WERI-Rb-1 (cell line): ENCODE results near the gene ADAMTS2.

ENCODE experiments used
- DNase-seq: peaks from one replicate; pipeline ENCODE4 v3.0.0-alpha.2; 2020
- H3K27ac ChIP-seq: fragments of 250-450 bp; sonication (Bioruptor Pico); 2 replicates; pipeline ENCODE4 v1.5.1; 2020; ENCODE audit warnings: mild to moderate bottlenecking, moderate library complexity
- H3K27me3 ChIP-seq: fragments of 250-450 bp; sonication (Bioruptor Pico); 2 replicates; pipeline ENCODE4 v1.5.1; 2021; ENCODE audit warnings: mild to moderate bottlenecking, low read depth, moderate library complexity; ENCODE audit not compliant: insufficient read depth, severe bottlenecking
- H3K36me3 ChIP-seq: fragments of 250-450 bp; sonication (Bioruptor Pico); 2 replicates; pipeline ENCODE4 v1.5.1; 2020; ENCODE audit warnings: mild to moderate bottlenecking, moderate library complexity
- H3K4me3 ChIP-seq: 2 replicates; pipeline ENCODE4 v1.5.1; 2011; ENCODE audit warnings: low read depth, mild to moderate bottlenecking, control low read depth, low read length
- H3K9me3 ChIP-seq: fragments of 250-450 bp; sonication (Bioruptor Pico); 2 replicates; pipeline ENCODE4 v1.5.1; 2021; ENCODE audit warnings: mild to moderate bottlenecking, moderate library complexity; ENCODE audit not compliant: severe bottlenecking
- CTCF ChIP-seq: IDR thresholded peaks from 2 replicates; pipeline ENCODE4 v1.5.1; 2011; ENCODE audit warnings: low read depth, mild to moderate bottlenecking, control low read depth, inconsistent platforms, low read length

Gene ADAMTS2

GRCh38 chr5:179333796-179334761, 11.2 kb downstream of the ADAMTS2 start:
- no peaks in the 10 kb centered on the region for H3K36me3 ChIP-seq
- DNase-seq, result no peak
- H3K27ac ChIP-seq, result no peak overlapping the region
- no peak for TF ChIP-seq CTCF
- H3K9me3 ChIP-seq, result no peaks in the 10 kb centered on the region
- H3K27me3 ChIP-seq, result no peaks in the 10 kb centered on the region
- no peak overlapping the region for H3K4me3 ChIP-seq

GRCh38 chr5:179332741-179333290, 12.4 kb downstream of the ADAMTS2 start:
- H3K4me3 ChIP-seq, result no peak overlapping the region
- no peak overlapping the region for H3K27ac ChIP-seq
- no peaks in the 10 kb centered on the region for H3K27me3 ChIP-seq
- no peaks in the 10 kb centered on the region for H3K36me3 ChIP-seq
- H3K9me3 ChIP-seq, result no peaks in the 10 kb centered on the region
- no peak for TF ChIP-seq CTCF
- DNase-seq, result no peak

- no peaks in the 10 kb centered on the region for H3K36me3 ChIP-seq
- no peaks in the 10 kb centered on the region for H3K27me3 ChIP-seq
- H3K9me3 ChIP-seq, result no peaks in the 10 kb centered on the region
- TF ChIP-seq CTCF, result no peak
- DNase-seq, result no peak
- no peak overlapping the region for H3K27ac ChIP-seq
- H3K4me3 ChIP-seq, result no peak overlapping the region
Measured at GRCh38 chr5:179331591-179332375, 13.5 kb downstream of the ADAMTS2 start.

GRCh38 chr5:179330186-179330900, 14.9 kb downstream of the ADAMTS2 start:
- Histone ChIP-seq H3K27ac (no peak overlapping the region), H3K4me3 (no peak overlapping the region), H3K9me3 (no peaks in the 10 kb centered on the region), H3K27me3 (no peaks in the 10 kb centered on the region), H3K36me3 (no peaks in the 10 kb centered on the region)
- no peak for DNase-seq
- TF ChIP-seq CTCF, result no peak

GRCh38 chr5:179328291-179328690, 17.0 kb downstream of the ADAMTS2 start:
- no peak overlapping the region for H3K4me3 ChIP-seq
- no peak for TF ChIP-seq CTCF
- no peak for DNase-seq
- H3K9me3 ChIP-seq, result no peaks in the 10 kb centered on the region
- no peak overlapping the region for H3K27ac ChIP-seq
- no peaks in the 10 kb centered on the region for H3K36me3 ChIP-seq
- no peaks in the 10 kb centered on the region for H3K27me3 ChIP-seq
